Limb (tissue), 2 donors: ENCODE measurements around the gene UBQLN4.

Experiments used
- DNase-seq, 2 donors: peaks; one replicate each; pipeline ENCODE4 v3.0.0-alpha.2; 2016; ENCODE audit errors: extremely low spot score in 2 of 2

The UBQLN4 gene

DNA sequence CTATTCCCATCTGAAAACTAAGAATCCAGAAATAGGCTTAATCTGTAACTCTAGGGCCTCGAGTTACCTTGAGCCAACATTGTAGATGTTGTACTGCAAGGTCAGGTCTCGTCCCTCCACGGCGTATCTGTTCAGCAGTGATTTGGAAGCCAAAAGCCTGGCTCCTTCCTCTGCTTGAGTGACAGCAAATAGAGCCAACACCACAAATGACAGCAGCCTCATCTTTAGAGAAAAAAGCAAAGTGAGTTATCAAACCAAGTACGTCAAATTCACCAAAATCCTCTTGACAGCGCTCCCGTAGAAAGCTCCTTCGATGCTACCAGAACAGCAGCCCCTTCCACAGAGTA lies 33.7 kb downstream of the UBQLN4 start:
- no peak for DNase-seq

DNA sequence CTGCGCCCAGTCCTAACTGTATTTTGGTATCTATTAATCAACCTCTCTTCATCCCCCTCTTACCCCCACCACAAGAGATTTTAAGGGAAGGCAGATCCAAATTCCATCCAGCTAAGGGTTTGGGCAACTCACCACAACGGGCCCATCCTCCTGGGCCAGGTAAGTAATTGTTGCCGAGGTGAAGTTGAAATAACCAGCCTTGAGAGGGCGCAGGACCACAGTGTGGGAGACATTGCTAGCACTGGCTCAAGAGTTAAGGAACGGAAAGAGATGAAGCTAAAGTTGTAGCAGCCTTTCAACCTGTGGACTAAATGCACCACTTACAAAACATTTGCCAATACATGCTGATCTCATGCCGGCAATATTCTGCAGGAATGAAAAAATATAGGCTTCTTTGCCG lies 38.8 kb downstream of the UBQLN4 start:
- no peak for DNase-seq

DNA sequence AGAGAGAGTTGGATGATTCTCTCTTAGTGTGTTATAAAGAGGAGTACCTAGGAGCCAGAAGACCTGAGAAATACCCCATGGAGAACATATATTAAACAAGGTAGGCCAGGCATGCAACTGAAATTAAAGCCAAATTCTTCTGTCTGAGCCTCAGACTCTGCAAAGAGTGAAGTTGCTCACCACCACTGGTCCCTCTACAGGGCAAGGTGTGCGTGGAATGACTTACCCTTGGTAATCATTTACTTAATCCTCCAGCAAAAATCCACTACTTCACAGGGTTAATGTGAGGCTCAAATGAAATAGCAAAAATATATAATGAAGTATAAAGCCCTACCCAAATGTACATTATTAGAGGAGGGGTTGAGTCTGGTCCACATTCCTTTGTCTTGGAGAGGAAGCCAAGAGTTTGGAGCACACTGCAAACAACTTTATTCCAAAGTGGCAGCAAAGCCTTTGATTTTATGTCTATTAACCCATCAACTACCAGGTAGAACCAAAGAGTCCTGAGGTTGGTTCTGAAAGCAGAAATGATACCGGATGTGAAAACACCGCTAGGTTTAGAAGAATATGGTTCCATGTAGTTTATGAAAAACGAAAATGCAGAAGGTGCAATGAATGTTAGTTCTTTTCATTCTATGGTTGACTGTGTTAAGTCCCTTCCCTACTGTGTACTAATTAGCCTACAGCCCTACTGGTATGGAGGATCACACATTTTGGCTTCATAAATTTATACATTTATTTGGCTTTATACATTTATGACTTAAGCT lies 41.4 kb downstream of the UBQLN4 start:
- DNase-seq: no peak

DNA sequence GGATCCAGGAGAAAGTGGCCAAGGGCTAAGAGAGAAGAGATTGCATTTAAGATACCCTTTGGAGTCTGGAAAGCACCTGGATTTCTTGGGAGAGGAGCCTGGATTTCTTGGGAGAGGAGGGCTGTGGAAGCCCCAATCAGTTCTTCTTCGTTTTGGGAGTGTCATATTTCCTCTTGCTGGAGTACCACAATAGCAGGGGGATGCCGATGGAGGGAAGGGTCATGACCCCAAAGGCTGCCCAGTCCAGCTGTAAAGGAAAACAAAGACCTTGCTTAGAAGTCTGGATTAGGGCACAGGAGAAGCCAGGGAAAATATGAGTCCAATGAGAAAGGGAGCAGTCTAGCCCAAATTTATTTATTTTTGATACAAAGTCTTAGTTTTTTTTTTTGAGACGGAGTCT lies 44.2 kb downstream of the UBQLN4 start:
- DNase-seq: no peak

DNA sequence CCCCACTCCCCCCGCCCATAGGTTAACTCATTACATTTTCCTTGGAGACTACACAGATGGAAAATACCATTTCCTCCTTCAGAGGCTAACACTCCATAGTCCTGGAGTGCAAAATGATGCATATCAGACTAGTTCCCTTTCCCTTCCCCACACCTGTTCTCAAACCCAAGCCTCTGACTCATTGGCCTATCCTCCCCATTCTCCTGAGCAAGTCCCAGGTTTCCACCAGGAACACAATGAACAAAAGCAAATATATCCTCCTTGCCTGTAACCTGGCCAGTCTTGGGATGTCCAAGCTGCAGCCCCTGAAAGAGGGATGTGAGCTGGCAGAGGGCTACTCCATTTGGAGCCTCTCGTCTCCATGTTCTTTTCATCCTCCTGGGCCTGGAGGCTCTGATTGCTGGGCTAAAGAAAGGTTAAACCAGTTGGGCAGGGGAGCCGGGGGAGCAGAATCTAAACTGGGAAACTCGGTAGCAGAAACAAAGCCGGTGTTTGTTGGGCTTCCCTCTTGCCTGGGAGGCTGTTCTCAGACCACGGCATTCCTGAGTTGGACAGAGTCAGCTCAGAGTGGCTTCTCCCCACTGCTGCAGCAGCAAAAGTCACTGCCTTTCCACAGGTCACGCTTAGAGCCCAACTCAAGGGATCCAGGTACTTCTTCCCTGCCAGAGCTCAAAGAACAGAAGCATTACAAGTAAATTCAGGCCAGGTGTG lies 46.8 kb downstream of the UBQLN4 start:
- no peak for DNase-seq

DNA sequence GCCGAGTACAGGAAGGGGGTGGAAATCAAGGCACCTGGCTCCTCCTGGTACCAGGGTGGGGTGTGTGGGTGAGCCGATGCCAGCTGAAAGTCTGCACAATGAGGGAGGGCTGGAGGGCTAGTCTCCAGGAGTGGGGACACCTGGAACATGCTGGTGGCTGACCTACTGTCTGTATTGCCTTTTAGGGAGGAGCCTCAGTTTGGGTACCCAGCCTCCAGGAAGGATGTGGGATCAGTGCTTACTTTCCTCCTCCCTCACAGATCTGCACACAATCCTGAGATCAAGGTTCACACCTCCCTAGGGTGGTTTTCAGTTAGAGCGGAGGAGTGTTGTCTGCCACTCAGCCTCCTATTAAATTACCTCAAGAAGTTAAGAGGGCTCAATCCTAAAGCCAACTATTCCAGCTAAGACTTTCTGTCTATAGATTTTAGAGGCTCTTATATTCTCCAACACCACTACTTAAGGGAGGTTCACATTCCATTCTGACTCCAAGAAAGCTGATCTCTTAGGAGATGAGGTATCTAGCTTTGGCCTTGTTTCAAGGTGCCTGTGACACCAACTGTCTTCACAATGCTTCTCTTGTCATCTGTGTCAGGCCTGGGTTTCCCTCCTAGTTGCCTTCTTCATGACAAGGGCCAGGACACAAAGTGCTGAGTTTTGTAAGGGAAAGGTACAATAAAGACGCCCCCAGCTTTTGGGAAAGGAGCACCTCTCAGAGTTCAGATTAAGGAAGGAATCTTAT lies 48.6 kb downstream of the UBQLN4 start:
- no peak for DNase-seq

DNA sequence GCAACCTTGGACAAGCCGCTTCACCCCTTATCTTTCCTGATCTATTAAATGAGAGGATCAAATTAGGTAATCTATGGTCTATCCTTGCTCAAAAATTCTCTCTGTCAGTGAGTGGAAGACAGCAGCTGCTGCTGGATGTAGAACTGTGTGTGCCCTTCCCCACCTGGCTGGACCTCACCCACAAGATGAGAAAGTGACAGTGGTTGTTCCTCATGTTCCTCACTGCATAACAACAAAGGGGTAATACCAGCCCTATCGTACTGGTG lies 49.7 kb downstream of the UBQLN4 start:
- DNase-seq: no peak

DNA sequence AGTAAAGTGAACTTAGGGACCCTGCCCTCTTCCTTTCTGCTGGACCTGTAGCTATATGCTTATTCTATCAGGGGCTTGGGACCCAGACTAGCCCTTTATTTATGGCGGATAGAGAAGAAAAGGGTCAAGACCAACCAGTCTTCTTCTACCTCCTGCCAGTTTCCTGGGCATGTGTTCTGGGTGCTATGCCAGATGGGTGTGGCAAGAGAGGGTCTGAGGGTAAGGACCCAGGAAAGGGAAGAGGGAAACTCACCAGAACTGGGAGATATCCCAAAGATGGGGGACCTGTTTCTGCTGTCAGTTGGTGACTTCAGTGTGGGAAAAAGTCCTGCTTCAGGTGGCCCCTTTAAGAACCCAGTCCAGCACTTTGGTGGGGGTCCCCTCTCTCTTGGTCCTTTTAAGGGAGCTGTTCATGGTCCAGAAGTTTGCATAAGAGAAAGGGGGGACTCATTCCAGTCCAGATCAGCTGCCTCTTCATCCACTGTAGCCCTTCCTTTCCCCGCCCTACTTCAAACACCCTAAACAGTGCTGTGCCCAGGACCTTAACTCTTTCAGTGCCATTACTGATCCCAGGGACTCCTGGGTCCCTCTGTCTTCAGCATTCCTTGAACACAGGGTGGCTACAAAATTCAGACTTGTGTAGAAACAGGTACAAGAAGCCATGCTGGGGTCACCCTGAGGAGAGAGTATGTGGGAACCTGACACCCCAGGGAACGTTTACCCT lies 51.2 kb downstream of the UBQLN4 start:
- no peak for DNase-seq

DNA sequence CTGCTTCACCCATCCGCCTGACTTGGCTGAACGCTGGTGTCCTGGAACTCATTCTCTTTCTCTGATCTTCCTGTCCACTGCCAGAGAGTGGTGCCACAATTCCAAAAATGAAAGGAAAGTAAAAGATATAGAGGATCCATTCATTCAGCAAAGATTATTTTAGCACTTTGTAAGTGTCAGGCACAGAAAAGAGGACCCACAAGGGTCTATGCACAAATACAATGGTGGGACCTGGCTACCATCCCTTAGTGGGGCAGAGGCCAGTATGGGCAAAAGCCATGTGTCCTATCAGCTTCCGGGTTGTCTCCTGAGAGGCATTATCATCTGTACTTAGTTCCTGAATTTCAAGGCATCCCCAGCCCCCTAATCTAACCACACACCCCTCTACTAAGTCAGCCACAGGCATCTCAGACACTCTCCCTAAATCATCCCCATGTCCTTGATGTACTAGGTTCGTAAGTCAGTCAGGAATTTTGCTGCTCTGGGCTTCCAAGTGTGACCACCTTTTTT lies 51.9 kb downstream of the UBQLN4 start:
- no peak for DNase-seq

DNA sequence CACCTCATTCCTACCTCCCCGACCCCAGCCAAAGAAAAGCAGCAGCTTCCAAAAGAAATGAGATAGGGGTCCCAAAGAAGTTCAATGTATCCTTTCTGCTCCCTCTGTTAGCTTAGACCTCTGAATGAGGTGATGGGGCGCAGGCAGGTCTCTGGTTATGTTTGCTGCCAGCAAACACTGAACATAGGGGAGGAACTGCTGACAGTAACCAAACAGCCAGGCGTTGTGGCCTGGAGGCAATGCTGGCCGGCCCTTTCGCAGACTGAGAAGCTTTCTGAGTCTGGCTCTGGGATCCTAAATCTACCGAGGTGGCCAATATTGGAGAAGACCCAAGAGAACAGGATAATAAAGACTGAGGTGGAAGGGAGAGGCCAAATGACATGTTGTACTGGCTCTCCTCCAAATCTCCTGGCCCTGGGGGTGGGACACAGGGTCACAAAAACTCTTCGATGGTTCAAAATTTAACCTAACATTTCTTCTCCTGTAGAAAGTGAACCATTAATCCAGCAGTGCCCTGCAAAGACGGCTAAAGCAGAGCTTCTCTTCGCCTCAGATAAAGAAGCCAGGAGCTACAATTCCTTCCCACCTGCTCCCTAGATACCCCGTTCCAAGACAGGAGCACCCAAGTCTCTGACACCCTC lies 52.5 kb downstream of the UBQLN4 start:
- DNase-seq: no peak

DNA sequence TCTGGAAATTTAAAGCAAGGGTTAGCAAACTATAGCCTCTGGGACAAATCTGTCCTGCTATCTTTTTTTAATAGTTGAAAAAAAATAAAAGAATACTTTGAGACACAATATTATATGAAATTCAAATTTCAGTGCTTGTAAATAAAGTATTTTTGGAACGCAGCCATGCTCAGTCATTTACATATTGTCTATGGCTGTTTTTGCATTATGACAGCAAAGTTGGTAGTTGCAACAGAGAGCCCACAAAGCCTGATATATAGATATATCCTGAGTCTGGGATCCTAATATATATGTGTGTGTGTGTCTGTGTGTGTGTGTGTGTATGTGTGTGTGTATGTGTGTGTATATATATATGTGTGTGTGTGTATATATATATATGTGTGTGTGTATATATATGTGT lies 53.6 kb downstream of the UBQLN4 start:
- no peak for DNase-seq

DNA sequence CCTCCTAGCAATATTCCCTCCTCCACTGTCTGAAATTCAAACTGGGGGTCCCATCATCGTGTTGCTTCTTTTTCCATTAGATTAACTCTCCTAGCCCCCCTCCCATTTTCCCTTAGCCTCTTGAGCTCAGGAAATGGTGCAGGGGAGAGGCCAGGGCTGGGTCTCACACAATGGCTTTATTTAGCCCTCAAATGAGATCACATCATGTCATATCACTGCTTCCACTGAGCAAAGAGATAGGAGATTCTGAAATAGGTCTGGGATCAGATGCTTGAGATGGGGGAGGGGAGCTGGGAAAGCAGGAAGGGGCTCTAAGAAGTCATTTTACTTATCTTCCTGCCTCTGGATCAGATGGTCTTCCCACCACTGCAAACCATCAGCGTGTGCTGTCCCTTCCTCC lies 57.4 kb downstream of the UBQLN4 start:
- no peak for DNase-seq

DNA sequence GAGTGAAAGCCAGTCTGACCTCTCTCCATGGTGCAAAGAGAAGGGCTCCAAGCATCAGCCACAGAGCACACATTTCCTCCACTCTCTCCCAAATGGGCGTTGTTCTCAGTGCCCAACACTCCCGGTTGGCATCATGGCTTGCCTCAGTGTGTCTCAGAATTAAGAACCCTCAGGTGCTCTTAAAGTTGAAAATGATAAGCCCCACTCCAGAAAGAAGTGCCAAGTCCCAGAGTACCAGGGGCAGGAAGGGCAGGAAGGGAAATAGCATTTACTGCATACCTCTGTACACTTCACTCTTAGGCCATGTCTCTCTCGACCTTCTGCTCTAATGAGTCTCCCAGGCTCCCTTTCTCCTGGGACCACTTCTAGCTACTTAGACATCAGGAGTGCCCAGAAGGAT lies 60.0 kb downstream of the UBQLN4 start:
- no peak for DNase-seq

DNA sequence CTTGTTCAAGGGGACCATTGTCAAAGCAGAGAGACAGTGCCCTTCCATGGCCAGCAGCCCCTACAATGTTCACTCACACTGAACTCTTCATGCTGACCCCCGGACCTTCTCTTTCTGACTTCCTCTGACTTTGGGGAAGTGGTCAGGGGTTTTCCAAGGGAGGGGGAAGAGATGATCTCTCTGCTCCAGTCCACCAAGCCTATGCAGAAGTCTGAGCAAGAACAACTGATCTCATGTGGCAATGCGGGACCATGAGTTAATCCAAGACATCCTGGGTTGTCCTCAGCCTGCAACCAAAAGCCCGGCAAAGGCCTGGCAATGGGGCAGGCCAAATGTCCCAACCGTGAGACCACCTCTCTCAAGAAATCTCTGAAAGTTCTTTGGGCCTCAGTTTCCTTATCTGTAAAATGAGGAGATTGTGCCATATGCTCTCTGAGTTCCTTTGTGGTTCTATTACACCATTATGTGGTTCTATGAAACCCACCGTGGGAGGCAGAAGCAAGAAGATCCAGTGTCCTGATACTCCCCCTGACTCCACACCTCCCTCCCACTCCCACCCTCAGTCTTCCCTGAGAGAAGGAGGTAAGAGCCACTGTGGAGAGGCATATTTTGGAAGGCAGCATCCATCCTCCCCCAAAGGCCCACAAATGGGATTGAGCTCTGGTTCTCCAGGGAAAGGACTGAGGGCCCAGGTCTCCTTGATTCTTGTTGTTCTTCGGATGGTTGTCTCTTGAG lies 63.4 kb downstream of the UBQLN4 start:
- DNase-seq: no peak

DNA sequence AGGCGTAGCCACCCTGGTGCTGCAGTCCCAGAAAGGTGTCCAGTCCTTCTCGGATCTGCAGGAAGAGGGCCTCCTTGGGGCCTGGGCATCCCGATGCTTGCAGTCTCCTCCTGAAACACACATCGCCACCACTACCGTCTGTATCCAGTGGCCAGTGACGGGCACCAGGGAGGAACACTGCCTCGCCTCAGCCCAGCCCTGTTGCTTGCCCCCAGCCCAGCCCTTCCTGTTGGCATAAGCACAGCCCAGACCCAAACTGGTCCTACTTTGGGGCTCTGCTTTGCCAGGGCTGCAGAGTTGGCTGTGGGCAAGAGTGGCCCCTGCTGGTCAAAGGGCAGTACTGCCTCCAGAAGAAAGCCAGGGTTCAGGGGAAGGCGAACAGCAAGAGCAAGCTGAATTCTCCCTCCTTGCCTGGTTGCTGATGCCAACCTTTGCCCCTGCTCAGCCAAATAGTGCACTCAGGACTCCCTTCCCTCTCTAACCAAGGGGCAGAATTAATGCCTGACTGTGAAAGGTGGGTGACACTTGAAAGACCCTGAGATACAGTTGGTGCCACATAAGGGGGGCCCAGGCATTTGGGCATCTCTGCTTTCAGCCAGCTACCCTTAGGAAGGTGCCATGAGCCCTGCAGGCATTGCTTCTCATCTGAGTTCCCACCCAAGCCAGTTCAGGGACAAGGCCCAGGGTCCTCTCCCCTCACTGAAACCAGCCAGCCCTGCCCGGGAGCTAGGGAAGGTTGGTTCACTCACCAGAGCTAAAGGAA lies 64.2 kb downstream of the UBQLN4 start:
- peak; percentile 66 to 86 for DNase-seq
